Endothelial cell of umbilical vein (primary cell): ENCODE data around the gene ZC3H18.

Experiments used
- EZH2 ChIP-seq: IDR thresholded peaks from 2 replicates; pipeline ENCODE4 v1.6.1; 2012; ENCODE audit warnings: borderline replicate concordance, low read depth, mild to moderate bottlenecking, moderate library complexity, low read length, inconsistent platforms; ENCODE audit not compliant: severe bottlenecking
- GATA2 ChIP-seq: IDR thresholded peaks from 2 replicates; pipeline ENCODE4 v1.7.0; 2011; ENCODE audit warnings: low read depth, mild to moderate bottlenecking, moderate library complexity, mixed read lengths, low read length; ENCODE audit not compliant: insufficient read length, insufficient read depth
- JUN ChIP-seq: IDR thresholded peaks from 2 replicates; pipeline ENCODE4 v1.6.1; 2011; ENCODE audit warnings: borderline replicate concordance, low read depth; ENCODE audit not compliant: insufficient read length, insufficient read depth
- MYC ChIP-seq: IDR thresholded peaks from one replicate; pipeline ENCODE4 v1.6.1; 2011; ENCODE audit warnings: mild to moderate bottlenecking, low read depth, low read length
- POLR2A ChIP-seq: IDR thresholded peaks from 2 replicates; pipeline ENCODE4 v1.6.1; 2012; ENCODE audit warnings: low read depth, mild to moderate bottlenecking, control low read depth, low read length
- POLR2AphosphoS5 ChIP-seq: IDR thresholded peaks from 2 replicates; pipeline ENCODE4 v1.6.1; 2012; ENCODE audit warnings: low read depth, mild to moderate bottlenecking, control low read depth, low read length, moderate library complexity; ENCODE audit not compliant: insufficient read depth
- TF ChIP-seq, protein P1 (sequence below), 2 donors: IDR thresholded peaks; 1 replicate in 1 of 2; 2 replicates in 1 of 2; pipeline ENCODE4 v1.5.1; 2011; ENCODE audit warnings: low read length in 2 of 2, mild to moderate bottlenecking in 2 of 2, moderate library complexity in 2 of 2, control low read depth in 1 of 2, inconsistent platforms in 1 of 2, low read depth in 1 of 2; ENCODE audit not compliant: insufficient read depth in 1 of 2; ENCODE audit errors: extremely low read depth in 1 of 2
- TF ChIP-seq, protein P2 (sequence below): IDR thresholded peaks from 2 replicates; pipeline ENCODE4 v1.6.1; 2011; ENCODE audit not compliant: insufficient read depth, insufficient read length

DNA sequence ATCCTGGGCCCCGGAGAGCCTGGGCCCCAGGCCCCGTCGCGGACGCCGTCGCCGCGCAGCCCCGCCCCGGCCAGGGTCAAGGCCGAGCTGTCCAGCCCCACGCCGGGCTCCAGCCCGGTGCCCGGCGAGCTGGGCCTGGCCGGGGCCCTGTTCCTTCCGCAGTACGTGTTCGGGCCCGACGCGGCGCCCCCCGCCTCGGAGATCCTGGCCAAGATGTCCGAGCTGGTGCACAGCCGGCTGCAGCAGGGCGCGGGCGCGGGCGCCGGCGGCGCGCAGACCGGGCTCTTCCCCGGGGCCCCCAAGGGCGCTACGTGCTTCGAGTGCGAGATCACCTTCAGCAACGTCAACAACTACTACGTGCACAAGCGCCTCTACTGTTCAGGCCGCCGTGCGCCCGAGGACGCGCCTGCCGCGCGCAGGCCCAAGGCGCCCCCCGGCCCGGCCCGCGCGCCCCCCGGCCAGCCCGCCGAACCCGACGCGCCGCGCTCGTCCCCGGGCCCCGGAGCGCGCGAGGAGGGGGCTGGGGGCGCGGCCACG is 36.8 kb upstream of the ZC3H18 start:
- TF ChIP-seq, protein P1, sequence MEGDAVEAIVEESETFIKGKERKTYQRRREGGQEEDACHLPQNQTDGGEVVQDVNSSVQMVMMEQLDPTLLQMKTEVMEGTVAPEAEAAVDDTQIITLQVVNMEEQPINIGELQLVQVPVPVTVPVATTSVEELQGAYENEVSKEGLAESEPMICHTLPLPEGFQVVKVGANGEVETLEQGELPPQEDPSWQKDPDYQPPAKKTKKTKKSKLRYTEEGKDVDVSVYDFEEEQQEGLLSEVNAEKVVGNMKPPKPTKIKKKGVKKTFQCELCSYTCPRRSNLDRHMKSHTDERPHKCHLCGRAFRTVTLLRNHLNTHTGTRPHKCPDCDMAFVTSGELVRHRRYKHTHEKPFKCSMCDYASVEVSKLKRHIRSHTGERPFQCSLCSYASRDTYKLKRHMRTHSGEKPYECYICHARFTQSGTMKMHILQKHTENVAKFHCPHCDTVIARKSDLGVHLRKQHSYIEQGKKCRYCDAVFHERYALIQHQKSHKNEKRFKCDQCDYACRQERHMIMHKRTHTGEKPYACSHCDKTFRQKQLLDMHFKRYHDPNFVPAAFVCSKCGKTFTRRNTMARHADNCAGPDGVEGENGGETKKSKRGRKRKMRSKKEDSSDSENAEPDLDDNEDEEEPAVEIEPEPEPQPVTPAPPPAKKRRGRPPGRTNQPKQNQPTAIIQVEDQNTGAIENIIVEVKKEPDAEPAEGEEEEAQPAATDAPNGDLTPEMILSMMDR (IDR thresholded peaks at IDR 0.05; ENCODE audit: extremely low read depth in 1 of 2, insufficient read depth in 1 of 2, low read depth in 1 of 2, low read length in 2 of 2), result no peak
- TF ChIP-seq GATA2 (no peak), POLR2AphosphoS5 (no peak), MYC (no peak), POLR2A (no peak), EZH2 (no peak), JUN (no peak)
- TF ChIP-seq, protein P2, sequence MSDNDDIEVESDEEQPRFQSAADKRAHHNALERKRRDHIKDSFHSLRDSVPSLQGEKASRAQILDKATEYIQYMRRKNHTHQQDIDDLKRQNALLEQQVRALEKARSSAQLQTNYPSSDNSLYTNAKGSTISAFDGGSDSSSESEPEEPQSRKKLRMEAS, result no peak
